BLaER1 treated with 17β-estradiol and CSF1 and Interleukin-3, amounts not matched to agents 10 nM and 100 nM (cell line): Measurements from ENCODE around the gene PLEK.
"Not testable (repeated sequence)": the region's sequence is repeated elsewhere in the genome, so short reads cannot be mapped to it uniquely, and the experiment has no call there.

ENCODE experiments used
- H3K27ac ChIP-seq, 11 experiments: shearing (Covaris generic); formaldehyde crosslinking; 2 replicates each; pipeline ENCODE4 v1.8.1; 2022
- H3K27me3 ChIP-seq, 11 experiments: shearing (Covaris generic); formaldehyde crosslinking; 2 replicates each; pipeline ENCODE4 v1.8.1; 2022
- H3K36me3 ChIP-seq, 11 experiments: shearing (Covaris generic); formaldehyde crosslinking; 2 replicates each; pipeline ENCODE4 v1.8.1; 2022
- H3K4me1 ChIP-seq, 10 experiments: shearing (Covaris generic); formaldehyde crosslinking; 2 replicates each; pipeline ENCODE4 v1.8.1; 2022
- H3K4me2 ChIP-seq, 11 experiments: shearing (Covaris generic); formaldehyde crosslinking; 2 replicates each; pipeline ENCODE4 v1.8.1; 2022
- H3K4me3 ChIP-seq, 10 experiments: shearing (Covaris generic); formaldehyde crosslinking; 2 replicates each; pipeline ENCODE4 v1.8.1; 2022
- H3K9ac ChIP-seq, 11 experiments: shearing (Covaris generic); formaldehyde crosslinking; 2 replicates each; pipeline ENCODE4 v1.8.1; 2022
- H3K9me3 ChIP-seq, 11 experiments: shearing (Covaris generic); formaldehyde crosslinking; replicated peaks in 1 of 11; 2 replicates each; pipeline ENCODE4 v1.8.1; 2022
- H4K20me1 ChIP-seq, 11 experiments: shearing (Covaris generic); formaldehyde crosslinking; 2 replicates each; pipeline ENCODE4 v1.8.1; 2022
- Cebpa-rat ChIP-seq, 11 experiments: shearing (Covaris generic); IDR thresholded peaks; 2 replicates each; pipeline ENCODE4 v1.8.1; 2022

The PLEK gene

GRCh38 chr2:68345129-68345875 is 19.8 kb upstream of the PLEK start:
- no peak for TF ChIP-seq Cebpa-rat (IDR thresholded peaks at IDR 0.05)
- Histone ChIP-seq H3K4me3 (no peak overlapping the region), H3K9me3 (peaks cover 0 to 11% (median 0%) of the 10 kb centered on the region in 11 experiments; a peak in 8 of 22 replicates), H3K36me3 (no peaks in the 10 kb centered on the region), H3K27ac (no peak overlapping the region), H3K27me3 (no peaks in the 10 kb centered on the region), H3K4me1 (peaks cover 0 to 36% (median 3%) of the 10 kb centered on the region in 10 experiments; a peak in 9 of 20 replicates), H4K20me1 (no peaks in the 10 kb centered on the region), H3K9ac (no peak overlapping the region), H3K4me2 (peak overlapping the region in 2 of 11 experiments; percentile 21 to 24; a peak in 3 of 22 replicates)

DNA sequence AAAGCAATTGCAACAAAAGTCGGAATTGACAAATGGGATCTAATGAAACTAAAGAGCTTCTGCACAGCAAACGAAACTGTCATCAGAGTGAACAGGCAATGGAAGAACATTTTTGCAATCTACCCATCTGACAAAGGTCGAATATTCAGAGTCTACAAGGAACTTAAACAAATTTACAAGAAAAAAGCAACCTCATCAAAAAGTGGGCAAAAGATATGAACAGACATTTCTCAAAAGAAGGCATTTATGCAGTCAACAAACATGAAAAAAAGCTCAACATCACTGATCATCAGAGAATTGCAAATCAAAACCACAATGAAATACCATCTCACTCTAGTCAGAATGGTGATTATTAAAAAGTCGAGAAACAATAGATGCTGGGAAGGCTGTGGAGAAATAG is 16.0 kb upstream of the PLEK start:
- H3K4me3 ChIP-seq, H3K27ac ChIP-seq, H4K20me1 ChIP-seq, H3K9ac ChIP-seq, H3K4me2 ChIP-seq, H3K36me3 ChIP-seq, H3K27me3 ChIP-seq: not testable (repeated sequence)
- H3K9me3 ChIP-seq, result peaks cover 0 to 11% (median 0%) of the 10 kb centered on the region in 11 experiments; a peak in 8 of 22 replicates
- H3K4me1 ChIP-seq, result peaks cover 0 to 42% (median 0%) of the 10 kb centered on the region in 10 experiments; a peak in 6 of 20 replicates

DNA sequence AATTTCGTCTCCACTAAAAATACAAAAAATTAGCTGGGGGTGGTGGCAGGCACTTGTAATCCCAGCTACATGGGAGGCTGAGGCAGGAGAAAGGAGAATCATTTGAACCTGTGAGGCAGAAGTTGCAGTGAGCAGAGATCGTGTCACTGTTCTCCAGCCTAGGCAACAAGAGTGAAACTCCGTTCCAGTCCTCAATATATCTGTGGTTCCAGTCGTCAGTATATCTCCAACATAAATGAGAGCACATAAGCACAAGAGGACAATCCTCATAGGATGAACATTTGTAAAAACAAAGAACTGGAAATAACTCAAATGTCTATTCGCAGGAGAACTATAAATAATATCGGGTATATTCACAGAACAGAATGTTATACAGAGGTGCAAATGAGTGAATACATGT is 13.1 kb upstream of the PLEK start:
- no peak overlapping the region for H3K27ac ChIP-seq
- TF ChIP-seq Cebpa-rat (IDR thresholded peaks at IDR 0.05), result no peak
- no peaks in the 10 kb centered on the region for H3K36me3 ChIP-seq
- H3K4me2 ChIP-seq, result peak overlapping the region in 2 of 11 experiments; percentile 2 to 72; a peak in 2 of 22 replicates
- H3K4me1 ChIP-seq, result peaks cover 0 to 41% (median 0%) of the 10 kb centered on the region in 10 experiments; a peak in 6 of 20 replicates
- no peaks in the 10 kb centered on the region for H3K27me3 ChIP-seq
- H3K9ac ChIP-seq, result no peak overlapping the region
- peaks cover 0 to 11% (median 0%) of the 10 kb centered on the region in 11 experiments; a peak in 8 of 22 replicates for H3K9me3 ChIP-seq
- H3K4me3 ChIP-seq, result no peak overlapping the region
- no peaks in the 10 kb centered on the region for H4K20me1 ChIP-seq

DNA sequence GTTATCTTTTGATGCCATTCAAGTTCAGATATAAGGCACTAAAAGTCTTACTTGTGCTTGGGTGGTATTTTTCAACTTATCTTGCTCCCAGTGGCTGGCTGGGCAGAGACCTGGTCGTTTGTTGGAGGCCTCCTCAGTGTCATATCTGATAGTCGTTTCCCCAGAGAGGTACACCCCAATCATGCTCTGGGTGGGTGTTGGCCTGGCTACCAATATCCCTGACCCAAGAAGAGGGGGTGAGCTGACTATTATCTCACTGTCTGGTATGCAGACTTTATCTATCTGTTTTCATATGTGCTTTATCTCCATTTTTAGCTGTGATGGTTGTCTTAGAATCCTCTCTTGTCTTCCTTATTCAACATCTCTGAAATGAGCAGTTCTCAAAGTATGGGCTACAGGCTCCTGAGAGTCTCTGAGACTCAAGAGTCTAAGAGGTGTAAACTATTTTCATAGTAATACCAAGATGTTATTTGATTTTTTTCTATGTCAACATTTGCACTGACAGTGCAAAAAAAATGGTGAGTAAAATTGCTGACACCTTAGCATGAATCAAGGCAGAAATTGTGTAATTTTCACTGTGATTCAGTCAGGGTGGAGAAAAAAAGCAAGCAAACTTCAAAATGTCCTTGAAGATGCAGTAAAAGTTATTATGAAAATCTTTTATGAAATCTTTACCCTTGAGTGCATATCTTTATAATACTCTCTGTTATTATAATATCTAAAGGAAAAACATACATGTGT is 12.3 kb upstream of the PLEK start:
- H3K4me3 ChIP-seq, result no peak overlapping the region
- H3K27me3 ChIP-seq, result no peaks in the 10 kb centered on the region
- peaks cover 0 to 11% (median 0%) of the 10 kb centered on the region in 11 experiments; a peak in 8 of 22 replicates for H3K9me3 ChIP-seq
- no peaks in the 10 kb centered on the region for H4K20me1 ChIP-seq
- H3K27ac ChIP-seq, result peak overlapping the region in 3 of 11 experiments; percentile 40 to 68 (median 47); a peak in 4 of 22 replicates
- peaks cover 0 to 39% (median 0%) of the 10 kb centered on the region in 10 experiments; a peak in 6 of 20 replicates for H3K4me1 ChIP-seq
- no peak for TF ChIP-seq Cebpa-rat (IDR thresholded peaks at IDR 0.05)
- H3K36me3 ChIP-seq, result no peaks in the 10 kb centered on the region
- H3K9ac ChIP-seq, result peak overlapping the region in 1 of 11 experiments; percentile 20; a peak in 2 of 22 replicates
- peak overlapping the region in 4 of 11 experiments; percentile 13 to 81 (median 76); a peak in 7 of 22 replicates for H3K4me2 ChIP-seq

GRCh38 chr2:68356599-68357239 is 8.4 kb upstream of the PLEK start:
- Histone ChIP-seq H3K27ac (no peak overlapping the region), H3K36me3 (no peaks in the 10 kb centered on the region), H3K4me2 (no peak overlapping the region), H4K20me1 (no peaks in the 10 kb centered on the region), H3K4me3 (no peak overlapping the region), H3K4me1 (peaks cover 0 to 38% (median 2%) of the 10 kb centered on the region in 10 experiments; a peak in 11 of 20 replicates), H3K9ac (no peak overlapping the region), H3K9me3 (no peaks in the 10 kb centered on the region), H3K27me3 (no peaks in the 10 kb centered on the region)
- no peak for TF ChIP-seq Cebpa-rat (IDR thresholded peaks at IDR 0.05)

- no peak for TF ChIP-seq Cebpa-rat (IDR thresholded peaks at IDR 0.05)
- Histone ChIP-seq H4K20me1 (no peaks in the 10 kb centered on the region), H3K4me3 (no peak overlapping the region), H3K4me1 (peaks cover 7 to 35% (median 11%) of the 10 kb centered on the region in 10 experiments), H3K27ac (no peak overlapping the region), H3K9ac (0 out of 22 replicates have a peak overlapping the region, but pooled peaks of 1 of the 11 experiments have one; percentile 8), H3K9me3 (no peaks in the 10 kb centered on the region), H3K4me2 (peak overlapping the region in 2 of 11 experiments; percentile 21 to 33; a peak in 4 of 22 replicates), H3K27me3 (no peaks in the 10 kb centered on the region), H3K36me3 (no peaks in the 10 kb centered on the region)
Observed at GRCh38 chr2:68357605-68358337, 7.3 kb upstream of the PLEK start.

GRCh38 chr2:68359889-68360288 is 5.2 kb upstream of the PLEK start:
- H4K20me1 ChIP-seq, result no peaks in the 10 kb centered on the region
- no peak overlapping the region for H3K9ac ChIP-seq

GRCh38 chr2:68362069-68362468 is 3.0 kb upstream of the PLEK start:
- Histone ChIP-seq H3K4me3 (peak overlapping the region in 6 of 10 experiments; percentile 17 to 43 (median 35); a peak in 9 of 20 replicates), H3K36me3 (peaks cover 0 to 12% (median 7%) of the 10 kb centered on the region in 11 experiments; a peak in 10 of 22 replicates), H3K4me2 (peak overlapping the region; percentile 84 to 99 (median 91)), H3K9ac (peak overlapping the region; percentile 49 to 71 (median 66); a peak in 21 of 22 replicates), H3K9me3 (no peaks in the 10 kb centered on the region), H4K20me1 (peaks cover 0 to 8% (median 2%) of the 10 kb centered on the region in 11 experiments; a peak in 8 of 22 replicates), H3K27ac (peak overlapping the region; percentile 70 to 97 (median 93); a peak in 21 of 22 replicates), H3K27me3 (no peaks in the 10 kb centered on the region), H3K4me1 (peaks cover 29 to 43% (median 33%) of the 10 kb centered on the region in 10 experiments)
- TF ChIP-seq Cebpa-rat (IDR thresholded peaks at IDR 0.05), result no peak

More at GRCh38 chr2:68359889-68360288, 5.2 kb upstream of the PLEK start:
- H3K27ac ChIP-seq, result no peak overlapping the region
- H3K4me2 ChIP-seq, result no peak overlapping the region
- TF ChIP-seq Cebpa-rat (IDR thresholded peaks at IDR 0.05), result no peak
- peaks cover 28 to 41% (median 32%) of the 10 kb centered on the region in 10 experiments for H3K4me1 ChIP-seq
- H3K9me3 ChIP-seq, result no peaks in the 10 kb centered on the region
- no peak overlapping the region for H3K4me3 ChIP-seq
- H3K36me3 ChIP-seq, result no peaks in the 10 kb centered on the region
- H3K27me3 ChIP-seq, result no peaks in the 10 kb centered on the region
